GM18861 (cell line): ENCODE results near the gene RBBP8.

Experiments used
- ATAC-seq: cut with Tn5 transposase; IDR thresholded peaks from one replicate; pipeline ENCODE4 v1.9.1; 2021; ENCODE audit not compliant: unreplicated experiment

The RBBP8 gene

DNA sequence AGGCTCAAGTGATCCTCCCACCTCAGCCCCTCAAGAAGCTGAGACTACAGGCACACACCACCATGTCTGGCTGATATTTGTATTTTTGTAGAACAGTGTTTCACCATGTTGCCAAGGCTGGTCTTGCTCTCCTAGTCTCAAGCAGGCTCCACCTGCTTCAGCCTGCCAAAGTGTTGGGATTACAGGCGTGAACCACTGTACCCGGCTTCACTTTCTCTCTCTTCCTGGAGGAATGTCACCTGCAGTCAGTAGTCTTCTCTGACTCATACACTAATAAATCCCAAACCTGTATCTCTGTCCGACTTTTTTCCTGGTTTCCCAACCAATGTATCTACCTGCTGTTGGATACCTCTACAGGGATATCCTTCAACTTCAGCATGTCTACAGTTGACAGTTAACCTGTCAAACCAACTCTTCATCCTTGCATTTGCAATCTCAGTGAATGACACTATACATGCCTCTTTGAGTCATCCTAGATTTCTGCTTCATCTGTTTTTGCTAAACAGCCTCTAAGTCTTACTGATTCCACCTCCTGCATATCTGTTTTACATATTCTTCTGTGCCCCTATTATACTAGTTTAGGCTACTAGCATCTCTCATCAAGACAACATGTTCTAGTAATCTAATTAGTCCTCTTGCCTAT, 54.5 kb downstream of the RBBP8 start:
- no peak for ATAC-seq

- no peak for ATAC-seq
These were observed 55.1 kb downstream of the RBBP8 start for GRCh38 chr18:22988208-22988607.

DNA sequence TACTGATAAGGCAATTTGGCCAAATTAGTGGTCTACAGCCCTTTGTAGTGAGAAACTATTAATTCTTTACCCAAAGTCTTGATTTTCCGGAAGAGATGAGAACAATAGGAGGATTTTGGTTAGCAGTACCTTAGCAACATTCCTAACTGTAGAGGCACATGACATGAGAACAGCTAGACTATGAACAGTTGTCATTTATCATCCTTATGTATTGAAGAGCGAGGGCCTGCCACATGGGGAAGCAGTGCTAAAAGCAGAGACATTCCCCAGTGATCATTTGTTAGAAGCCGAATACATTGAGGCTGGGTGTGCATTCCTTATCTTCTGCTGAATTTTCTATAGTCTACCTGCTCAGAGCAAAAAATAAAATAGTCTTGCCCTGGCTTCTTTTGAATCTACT, 65.2 kb downstream of the RBBP8 start:
- no peak for ATAC-seq

DNA sequence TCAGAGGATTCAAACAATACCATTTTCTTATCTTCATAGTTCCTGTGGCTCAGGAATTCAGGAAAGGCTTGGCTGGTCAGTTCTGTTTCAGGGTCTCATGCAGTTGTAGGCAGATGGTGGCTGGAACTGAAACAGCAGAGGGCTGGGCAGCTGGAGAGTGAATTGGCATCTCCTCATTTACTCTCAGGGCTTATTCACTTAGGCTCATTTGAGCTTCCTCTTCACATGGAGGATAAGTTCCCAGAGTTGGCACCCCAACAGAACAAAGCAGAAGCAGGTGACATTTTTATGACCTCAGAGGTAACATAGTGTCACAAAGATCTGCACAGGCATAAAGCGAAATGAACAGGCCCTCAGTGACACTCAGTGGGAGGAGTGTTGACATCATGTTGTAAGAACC, 66.1 kb downstream of the RBBP8 start:
- ATAC-seq, result no peak

DNA sequence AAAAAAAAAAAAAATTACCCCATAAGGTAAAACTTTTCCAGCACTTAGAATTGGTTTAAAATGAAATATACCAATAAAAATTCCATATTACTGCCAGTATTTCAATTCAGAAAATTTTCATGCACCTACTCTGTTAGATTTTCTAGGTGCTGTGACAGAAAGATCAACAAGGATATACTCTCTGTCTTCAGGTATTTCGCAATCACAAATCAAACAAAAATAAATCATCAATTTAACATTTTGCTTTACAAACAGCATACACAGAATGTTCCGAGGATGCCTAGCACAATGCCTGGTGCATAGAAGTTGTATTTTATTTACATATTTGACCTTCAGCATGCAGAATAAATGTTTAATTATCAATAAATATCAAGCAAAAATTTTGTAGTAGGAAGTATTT, 66.5 kb downstream of the RBBP8 start:
- ATAC-seq, result no peak

DNA sequence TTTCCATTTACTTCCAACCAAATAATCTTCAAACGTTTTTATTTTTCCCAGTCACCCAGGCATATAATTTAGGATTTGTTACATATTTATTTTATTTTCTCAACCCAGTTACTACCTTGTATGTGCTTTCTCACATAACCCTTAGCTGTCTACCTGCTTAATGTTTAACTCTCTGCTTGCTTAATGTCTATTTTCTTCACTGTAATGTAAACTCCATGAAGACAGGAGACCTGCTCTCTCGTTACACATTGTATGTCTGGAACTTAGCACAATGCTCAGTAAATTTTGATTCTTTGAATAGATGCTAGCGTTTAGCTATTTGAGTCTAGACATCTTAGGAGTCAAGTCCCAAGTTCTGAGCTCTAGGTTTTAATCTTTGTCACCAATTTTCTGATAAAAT, 70.2 kb downstream of the RBBP8 start:
- ATAC-seq, result no peak

- no peak for ATAC-seq
These were observed 79.1 kb downstream of the RBBP8 start for GRCh38 chr18:23012249-23012648.

DNA sequence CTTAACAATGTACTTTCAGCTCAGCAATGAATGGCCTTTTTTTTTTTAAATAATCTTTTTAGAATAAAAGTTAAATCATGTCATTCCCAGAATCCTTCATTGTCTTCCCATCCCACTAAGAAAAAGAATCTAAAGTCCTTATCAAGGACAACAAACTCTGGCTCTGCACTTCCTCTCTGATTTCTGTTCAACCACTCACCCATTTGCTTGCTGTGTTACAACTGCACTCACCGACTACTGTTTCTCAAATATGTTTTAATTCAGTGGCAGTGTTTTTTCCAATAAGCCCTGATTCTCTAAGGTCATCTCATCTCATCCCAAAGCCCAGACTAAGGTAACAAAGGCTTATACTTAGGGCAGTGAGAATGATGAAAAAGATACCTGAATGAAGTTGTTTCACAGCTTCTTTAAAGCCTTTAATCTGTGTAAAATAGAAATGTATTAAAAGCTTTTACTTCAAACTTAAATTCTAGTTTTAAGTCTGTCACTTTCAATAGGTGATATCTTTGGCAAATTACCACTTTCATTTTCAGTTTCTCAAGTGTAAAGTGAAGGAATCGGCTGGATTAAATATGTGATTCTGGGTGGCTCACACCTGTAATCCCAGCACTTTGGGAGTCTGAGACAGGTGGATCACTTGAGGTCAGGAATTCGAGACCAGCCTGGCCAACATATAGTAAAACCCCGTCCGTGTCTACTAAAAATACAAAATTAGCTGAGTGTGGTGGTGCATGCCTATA, 87.6 kb downstream of the RBBP8 start:
- no peak for ATAC-seq

DNA sequence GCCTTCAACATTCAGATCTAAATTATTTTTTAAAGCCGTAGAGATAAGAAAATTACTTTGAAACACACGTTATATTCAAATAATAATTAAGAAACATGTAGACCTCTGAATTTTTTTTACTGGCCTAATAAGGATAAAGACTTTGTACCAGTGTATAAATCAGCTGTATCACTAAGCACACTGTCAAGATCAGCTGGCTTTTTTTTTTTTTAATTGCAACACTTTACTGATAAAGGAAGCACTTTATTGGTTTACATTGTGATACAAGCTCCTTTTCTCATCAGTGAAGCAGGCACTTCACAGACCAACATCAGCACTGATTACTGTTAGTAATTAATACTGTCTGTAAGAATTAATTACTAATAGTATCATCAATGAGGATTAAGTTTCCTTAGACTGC, 88.5 kb downstream of the RBBP8 start:
- no peak for ATAC-seq

DNA sequence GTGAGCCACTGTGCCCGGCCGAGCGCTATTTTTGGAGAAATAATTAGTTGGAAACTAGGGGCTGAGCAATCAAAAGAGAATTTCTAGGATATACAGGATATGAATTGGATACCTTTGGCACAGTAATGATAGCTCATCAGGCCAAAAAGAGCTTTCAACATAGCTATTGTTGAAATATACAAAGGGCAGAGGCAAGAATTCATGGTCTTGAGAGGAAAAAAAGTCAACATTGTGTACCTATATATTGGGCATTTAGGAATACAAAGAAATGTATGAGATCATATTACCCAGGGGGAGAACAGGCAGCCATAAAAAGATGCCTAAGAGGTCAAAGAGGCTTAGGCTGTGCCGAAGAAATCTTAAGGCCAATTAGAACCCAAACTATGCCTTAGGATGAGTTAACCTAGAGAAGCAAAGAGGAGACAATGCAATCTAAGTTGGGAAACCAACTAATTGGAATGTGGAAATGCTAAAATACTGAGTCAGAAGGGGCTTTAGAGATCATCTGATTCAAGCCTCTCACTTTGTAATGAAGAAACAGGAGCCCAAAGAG, 99.0 kb downstream of the RBBP8 start:
- no peak for ATAC-seq

- ATAC-seq, result no peak
These were observed 99.9 kb downstream of the RBBP8 start for GRCh38 chr18:23033056-23033455.

DNA sequence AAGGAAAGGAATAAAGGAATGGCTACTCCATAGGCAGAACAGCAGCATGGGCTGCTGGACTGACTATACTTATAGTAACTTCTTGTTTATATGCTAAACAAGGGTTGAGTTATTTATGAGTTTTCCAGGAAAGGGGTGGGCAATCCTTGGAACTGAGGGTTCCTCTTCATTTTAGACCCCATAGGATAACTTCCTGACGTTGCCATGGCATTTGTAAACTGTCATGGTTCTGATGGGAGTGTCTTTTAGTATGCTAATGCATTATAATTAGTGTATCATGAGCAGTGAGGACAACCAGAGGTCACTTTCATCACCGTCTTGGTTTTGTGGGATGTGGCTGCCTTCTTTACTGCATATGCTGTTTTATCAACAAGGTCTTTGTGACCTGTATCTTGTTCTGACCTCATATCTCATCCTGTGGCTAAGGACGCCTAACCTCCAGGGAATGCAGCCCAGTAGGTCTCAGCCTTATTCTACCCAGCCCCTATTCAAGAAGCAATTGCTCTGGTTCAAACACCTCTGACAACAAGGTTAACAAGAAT, 103.6 kb downstream of the RBBP8 start:
- no peak for ATAC-seq

- ATAC-seq, result no peak
These were observed 104.5 kb downstream of the RBBP8 start for GRCh38 chr18:23037646-23038045.

GRCh38 chr18:23038712-23039111, 105.6 kb downstream of the RBBP8 start:
- ATAC-seq, result no peak

DNA sequence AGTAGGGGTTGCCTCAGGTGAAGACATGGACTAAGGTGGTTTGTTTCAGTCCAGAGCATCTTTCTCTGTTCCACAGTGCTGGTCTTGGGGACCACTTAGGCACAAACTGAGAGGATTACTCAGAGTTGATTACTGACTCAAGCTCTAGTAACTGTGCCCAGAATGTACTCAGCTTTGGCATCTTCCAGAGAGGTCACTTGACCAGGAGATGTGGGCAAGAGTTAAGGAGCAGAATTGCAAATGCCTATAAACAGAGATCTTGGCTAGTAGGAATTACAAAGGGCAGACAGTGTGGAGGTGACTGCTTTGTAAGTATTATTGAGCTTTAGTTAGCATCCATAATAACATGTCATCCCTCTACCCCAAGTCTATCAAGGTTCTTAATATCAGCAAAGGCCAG, 109.0 kb downstream of the RBBP8 start:
- ATAC-seq, result no peak

- ATAC-seq, result no peak
These were observed 110.8 kb downstream of the RBBP8 start for GRCh38 chr18:23043803-23044376.

DNA sequence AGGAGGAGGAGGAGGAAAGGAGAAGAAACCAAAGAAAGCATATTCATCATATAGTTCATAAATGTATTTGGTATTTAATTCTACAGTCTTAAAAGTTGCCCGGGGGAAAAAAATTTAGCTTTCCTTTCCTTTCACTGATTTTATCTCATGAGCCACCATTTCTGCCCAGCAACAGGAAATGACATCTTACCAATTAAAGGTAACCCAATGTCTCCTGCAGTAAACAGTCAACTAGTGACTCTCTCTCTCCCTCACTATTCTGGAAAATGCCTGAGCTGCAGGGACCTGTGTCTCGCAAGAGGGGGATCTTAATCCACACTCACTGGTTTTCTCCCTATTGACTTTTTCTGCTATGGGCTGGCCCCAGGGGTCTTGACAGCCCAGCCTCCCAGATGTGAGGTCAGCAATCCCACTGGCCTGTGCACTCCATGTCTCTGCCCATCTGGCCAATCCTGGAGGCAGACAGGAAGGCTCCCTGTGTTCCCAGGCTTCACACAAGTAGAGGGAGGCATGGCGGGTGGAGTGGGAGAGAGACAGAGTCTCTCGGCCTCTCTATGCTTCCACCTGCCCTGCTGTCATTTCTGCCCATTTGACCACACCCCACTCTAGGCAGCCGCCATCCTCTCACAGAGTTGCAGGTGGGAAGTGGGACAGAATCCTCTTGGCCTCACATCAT, 116.7 kb downstream of the RBBP8 start:
- ATAC-seq, result no peak

- no peak for ATAC-seq
These were observed 120.8 kb downstream of the RBBP8 start for GRCh38 chr18:23053776-23054457.

DNA sequence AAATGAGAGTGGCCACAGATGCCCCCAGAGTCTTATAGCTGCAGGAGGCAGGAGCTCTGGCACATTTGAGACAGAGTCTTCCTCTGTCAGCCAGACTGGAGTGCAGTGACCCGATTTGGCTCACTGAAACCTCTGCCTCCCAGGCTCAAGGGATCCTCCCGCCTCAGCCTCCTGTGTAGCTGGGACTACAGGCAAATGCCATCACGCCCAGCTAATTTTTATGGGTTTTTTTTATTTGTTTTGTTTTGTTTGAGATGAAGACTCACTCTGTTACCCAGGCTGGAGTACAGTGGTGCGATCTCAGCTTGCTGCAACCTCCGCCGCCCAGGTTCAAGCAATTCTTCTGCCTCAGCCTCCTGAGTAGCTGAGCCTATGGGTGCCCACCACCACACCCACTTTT, 121.4 kb downstream of the RBBP8 start:
- no peak for ATAC-seq

DNA sequence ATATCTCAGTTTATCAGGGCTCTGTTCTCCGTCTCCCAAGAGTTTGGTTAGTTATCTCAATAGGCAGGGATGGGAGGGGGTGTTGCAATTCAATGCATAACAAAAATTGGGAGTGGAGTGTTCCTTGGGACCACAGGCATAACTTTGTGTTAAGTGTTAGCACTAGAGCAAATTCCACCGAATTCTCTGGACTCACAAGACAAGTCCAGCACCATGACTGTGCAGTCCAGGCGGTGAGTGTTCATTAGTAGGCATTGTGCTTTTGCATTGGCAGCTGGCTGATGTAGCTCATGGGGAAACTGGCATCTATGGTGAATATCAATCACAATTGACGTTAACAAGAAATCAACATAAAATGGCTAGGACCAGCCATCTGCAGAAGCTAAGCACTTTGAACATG, 123.2 kb downstream of the RBBP8 start:
- no peak for ATAC-seq

- no peak for ATAC-seq
These were observed 124.0 kb downstream of the RBBP8 start for GRCh38 chr18:23057096-23057495.
